WTC11 (cell line): ENCODE measurements around the gene TOR4A. TPM values are rescaled to one million over a fixed set of nuclear protein-coding genes. Genes with fewer than 3 reads are reported as not detected.

Experiments used
- ATAC-seq: fragments of 200-7000 bp; cut with Tn5 transposase; 2 replicates; pipeline ENCODE4 v1.10.0; 2021; ENCODE audit warnings: mild to moderate bottlenecking, moderate library complexity
- CTCF ChIA-PET: fragments of 300-600 bp; sonication (Branson Sonifier 250); formaldehyde crosslinking; loops from one replicate; lab custom pipeline; 2021; ENCODE audit warnings: antibody characterized with exemption; lab: Charles Lee
- POLR2A ChIA-PET: fragments of 350-600 bp; sonication (Branson Sonifier 250); formaldehyde crosslinking; loops from one replicate; lab custom pipeline; 2021; ENCODE audit warnings: antibody characterized with exemption; lab: Charles Lee
- DNase-seq: peaks from one replicate; pipeline ENCODE4 v3.0.0; 2021; ENCODE audit warnings: low spot score
- H3K27ac Mint-ChIP-seq: 2 replicates; pipeline ENCODE4 v1.8.0; 2021; ENCODE audit warnings: mixed read lengths
- H3K27me3 Mint-ChIP-seq: 2 replicates; pipeline ENCODE4 v1.8.0; 2021; ENCODE audit warnings: low read depth, mild to moderate bottlenecking, moderate library complexity, mixed read lengths
- H3K36me3 Mint-ChIP-seq: 2 replicates; pipeline ENCODE4 v1.8.0; 2021; ENCODE audit warnings: mixed read lengths
- H3K4me1 Mint-ChIP-seq: 2 replicates; pipeline ENCODE4 v1.8.0; 2022; ENCODE audit warnings: mixed read lengths
- H3K4me3 Mint-ChIP-seq: 2 replicates; pipeline ENCODE4 v1.8.0; 2021; ENCODE audit warnings: mild to moderate bottlenecking, moderate library complexity, mixed read lengths
- H3K9me3 Mint-ChIP-seq: 2 replicates; pipeline ENCODE4 v1.8.0; 2021; ENCODE audit warnings: mixed read lengths
- ATF2 ChIP-seq: sonication (generic); formaldehyde crosslinking; IDR thresholded peaks from 2 replicates; pipeline ENCODE4 v1.8.1; 2022; ENCODE audit warnings: low read depth, missing genetic modification reagents, borderline replicate concordance
- ATF3 ChIP-seq: sonication (generic); formaldehyde crosslinking; conservative IDR thresholded peaks from 2 replicates; pipeline ENCODE4 v1.8.1; 2022; ENCODE audit warnings: mild to moderate bottlenecking, missing genetic modification reagents
- E2F1 ChIP-seq: sonication (generic); formaldehyde crosslinking; IDR thresholded peaks from 2 replicates; pipeline ENCODE4 v1.8.0; 2022; ENCODE audit warnings: mild to moderate bottlenecking, missing genetic modification reagents
- E2F4 ChIP-seq: sonication (generic); formaldehyde crosslinking; IDR thresholded peaks from 2 replicates; pipeline ENCODE4 v1.8.1; 2022; ENCODE audit warnings: low read depth, mild to moderate bottlenecking, moderate library complexity, missing genetic modification reagents, borderline replicate concordance
- FOXP1 ChIP-seq: sonication (generic); formaldehyde crosslinking; IDR thresholded peaks from 2 replicates; pipeline ENCODE4 v1.8.0; 2022; ENCODE audit warnings: missing genetic modification reagents, mild to moderate bottlenecking, moderate library complexity, borderline replicate concordance
- HMGXB4 ChIP-seq: sonication (generic); formaldehyde crosslinking; IDR thresholded peaks from 2 replicates; pipeline ENCODE4 v1.8.1; 2023; ENCODE audit warnings: mild to moderate bottlenecking, moderate library complexity, missing genetic modification reagents
- IRF1 ChIP-seq: sonication (generic); formaldehyde crosslinking; IDR thresholded peaks from 2 replicates; pipeline ENCODE4 v1.8.0; 2023; ENCODE audit warnings: missing genetic modification reagents
- JUN ChIP-seq: sonication (generic); formaldehyde crosslinking; IDR thresholded peaks from 2 replicates; pipeline ENCODE4 v1.8.0; 2023; ENCODE audit warnings: mild to moderate bottlenecking, missing genetic modification reagents
- NFATC4 ChIP-seq: fragments of 250-450 bp; sonication (Bioruptor Pico); IDR thresholded peaks from 2 replicates; pipeline ENCODE4 v1.9.0; 2021; ENCODE audit warnings: mild to moderate bottlenecking
- OVOL2 ChIP-seq: fragments of 250-450 bp; sonication (Bioruptor Pico); IDR thresholded peaks from 2 replicates; pipeline ENCODE4 v1.9.0; 2021; ENCODE audit warnings: mild to moderate bottlenecking, borderline replicate concordance
- PRDM15 ChIP-seq: sonication (generic); formaldehyde crosslinking; IDR thresholded peaks from 2 replicates; pipeline ENCODE4 v1.8.0; 2022; ENCODE audit warnings: missing genetic modification reagents
- PREB ChIP-seq: sonication (generic); formaldehyde crosslinking; IDR thresholded peaks from 2 replicates; pipeline ENCODE4 v1.8.1; 2022; ENCODE audit warnings: mild to moderate bottlenecking, missing genetic modification reagents, moderate library complexity, borderline replicate concordance
- PRRX2 ChIP-seq: fragments of 250-450 bp; sonication (Bioruptor Pico); IDR thresholded peaks from 2 replicates; pipeline ENCODE4 v1.8.0; 2021; ENCODE audit warnings: mild to moderate bottlenecking
- SOX15 ChIP-seq: fragments of 250-450 bp; sonication (Bioruptor Pico); IDR thresholded peaks from 2 replicates; pipeline ENCODE4 v1.9.0; 2021; ENCODE audit warnings: mild to moderate bottlenecking
- ZMAT4 ChIP-seq: fragments of 250-450 bp; sonication (Bioruptor Pico); IDR thresholded peaks from 2 replicates; pipeline ENCODE4 v1.9.0; 2021; ENCODE audit warnings: mild to moderate bottlenecking
- ZNF219 ChIP-seq: sonication (generic); formaldehyde crosslinking; IDR thresholded peaks from 2 replicates; pipeline ENCODE4 v1.8.0; 2023; ENCODE audit warnings: missing genetic modification reagents, mild to moderate bottlenecking, borderline replicate concordance
- ZNF317 ChIP-seq: sonication (generic); formaldehyde crosslinking; IDR thresholded peaks from 2 replicates; pipeline ENCODE4 v1.8.1; 2023; ENCODE audit warnings: low read depth, mild to moderate bottlenecking, moderate library complexity, missing genetic modification reagents, borderline replicate concordance
- ZNF671 ChIP-seq: fragments of 250-450 bp; sonication (Bioruptor Pico); IDR thresholded peaks from 2 replicates; pipeline ENCODE4 v1.8.0; 2021; ENCODE audit warnings: mild to moderate bottlenecking
- total RNA-seq: library from RNA; stranded (reverse); gene quantifications from 3 replicates; pipeline ENCODE4 v1.2.3, GENCODE V29; 2021

Gene TOR4A
- total RNA-seq, 1 experiment from 2014 or later, result 7.3 TPM

- ATAC-seq, result peak; percentile 42
- peaks cover 6% of the 10 kb centered on the region; the same call in 1 of the 2 replicates for H3K4me1 Mint-ChIP-seq
- H3K36me3 Mint-ChIP-seq, result no peaks in the 10 kb centered on the region
- peak; percentile 71 for DNase-seq
- CTCF ChIA-PET, result interaction anchor here (0.6 to 6.6 kb wide), 11 partner anchors 15 to 135 kb away, joined by 3 to 172 read pairs (median 7); partner anchors contain the start of genes EXD3, NOXA1 and NRARP
- H3K27me3 Mint-ChIP-seq, result no peaks in the 10 kb centered on the region
- TF ChIP-seq ZMAT4 (no peak), PREB (CRISPR knock-in tag) (no peak), E2F1 (no peak), IRF1 (CRISPR knock-in tag) (no peak), ZNF219 (no peak), OVOL2 (CRISPR knock-in tag) (no peak), HMGXB4 (CRISPR knock-in tag) (no peak; the same call in 1 of the 2 replicates), E2F4 (CRISPR knock-in tag) (no peak)
- TF ChIP-seq, all 79 proteins: peak for 0
- POLR2A ChIA-PET, result interaction anchor here (1.6 kb wide), 1 partner anchor 17 kb away, joined by 10 read pairs; the partner anchor contains the start of gene NRARP
- Mint-ChIP-seq H3K4me3 (no peak overlapping the region), H3K9me3 (no peaks in the 10 kb centered on the region), H3K27ac (0 out of 2 replicates have a peak overlapping the region, but pooled peaks have one; percentile 57)
These were observed 41.6 kb downstream of the TOR4A start for GRCh38 chr9:137319011-137319738.

GRCh38 chr9:137319739-137320551 is 42.4 kb downstream of the TOR4A start:
- ATAC-seq, result no peak
- ChIA-PET CTCF (interaction anchor here (1.3 to 6.6 kb wide), 11 partner anchors 16 to 103 kb away, joined by 4 to 172 read pairs (median 7); partner anchors contain the start of genes EXD3, NOXA1 and NRARP), POLR2A (interaction anchor here (1.0 to 1.7 kb wide), 2 partner anchors 12 to 135 kb away, joined by 3 to 6 read pairs; no protein-coding TSS in a partner anchor)
- no peak for DNase-seq
- no peaks in the 10 kb centered on the region for H3K27me3 Mint-ChIP-seq
- H3K27ac Mint-ChIP-seq, result no peak overlapping the region
- 0 out of 2 replicates have a peak, but pooled peaks cover 5% of the 10 kb centered on the region for H3K4me1 Mint-ChIP-seq
- no peak overlapping the region for H3K4me3 Mint-ChIP-seq
- no peaks in the 10 kb centered on the region for H3K36me3 Mint-ChIP-seq
- no peaks in the 10 kb centered on the region for H3K9me3 Mint-ChIP-seq
- TF ChIP-seq NFATC4, result no peak
- TF ChIP-seq ZNF671, result no peak
- TF ChIP-seq PRRX2 (CRISPR knock-in tag), result no peak
- TF ChIP-seq ATF2, result no peak
- no peak for TF ChIP-seq ZMAT4
- no peak for TF ChIP-seq ZNF317
- no peak for TF ChIP-seq SOX15 (CRISPR knock-in tag)
- TF ChIP-seq JUN, result no peak
- TF ChIP-seq FOXP1 (CRISPR knock-in tag), result no peak
- TF ChIP-seq PRDM15, result no peak
- TF ChIP-seq ATF3, result no peak
